Frontal cortex (tissue), 4 donors: ENCODE results near the gene BUD31. TPM values are rescaled to one million over a fixed set of nuclear protein-coding genes. Genes with fewer than 3 reads are reported as not detected.
"Not testable (repeated sequence)": the region's sequence is repeated elsewhere in the genome, so short reads cannot be mapped to it uniquely, and the experiment has no call there.

Experiments
- DNase-seq, 2 donors: peaks; one replicate each; pipeline ENCODE4 v3.0.0; 2012; ENCODE audit warnings: low spot score in 2 of 2
- FAIRE-seq: peaks from 2 replicates; lab custom pipeline; 2012; peaks lifted over from hg19 to GRCh38; lab: Jason Lieb, UNC
- total RNA-seq: library from RNA; depleted of rRNA; stranded (reverse); fragments of >200 nt; gene quantifications from one replicate; pipeline ENCODE4 v1.2.3, GENCODE V29; 2014
- donor health status: control.
- donor health status: control.
- donor health status: control.

The BUD31 gene
- total RNA-seq, 1 donor from 2014 or later, result 68.5 TPM

- FAIRE-seq, result no peak
These were observed 16.4 kb downstream of the BUD31 start for GRCh38 chr7:99424932-99425730.

GRCh38 chr7:99428972-99429566 is 20.3 kb downstream of the BUD31 start:
- FAIRE-seq (no peak), DNase-seq (no peak)

More at GRCh38 chr7:99424932-99425730, 16.4 kb downstream of the BUD31 start:
- DNase-seq, result no peak

- FAIRE-seq, result no peak
These were observed 21.0 kb downstream of the BUD31 start for GRCh38 chr7:99429756-99430155.

GRCh38 chr7:99431756-99432540 is 23.2 kb downstream of the BUD31 start:
- not testable (repeated sequence) for DNase-seq, FAIRE-seq

More at GRCh38 chr7:99429756-99430155, 21.0 kb downstream of the BUD31 start:
- DNase-seq, result no peak

- no peak for FAIRE-seq
- DNase-seq, result no peak
These were observed 24.4 kb downstream of the BUD31 start for GRCh38 chr7:99433158-99433557.

GRCh38 chr7:99437946-99438572 is 29.3 kb downstream of the BUD31 start:
- DNase-seq, result no peak
- FAIRE-seq, result no peak

- FAIRE-seq, result no peak
- DNase-seq, result peak; percentile 96 to 97
These were observed 30.1 kb downstream of the BUD31 start, which contains the start of the genes CPSF4 and PTCD1 for GRCh38 chr7:99438573-99439480. Gene CPSF4 (plus strand): TSS chr7:99438943. CDS start chr7:99439083, 140 bp downstream. Gene PTCD1 (minus strand): TSS chr7:99438798. CDS start chr7:99435242, 3,556 bp downstream.

- FAIRE-seq (no peak), DNase-seq (no peak)
These were observed 31.4 kb downstream of the BUD31 start for GRCh38 chr7:99440195-99440594.

- DNase-seq (no peak), FAIRE-seq (no peak)
These were observed 37.3 kb downstream of the BUD31 start for GRCh38 chr7:99446096-99446495.

GRCh38 chr7:99447943-99448342 is 39.2 kb downstream of the BUD31 start:
- FAIRE-seq (no peak), DNase-seq (no peak)

GRCh38 chr7:99448855-99449254 is 40.1 kb downstream of the BUD31 start:
- DNase-seq (no peak), FAIRE-seq (no peak)

- no peak for DNase-seq
- no peak for FAIRE-seq
These were observed 40.6 kb downstream of the BUD31 start for GRCh38 chr7:99449326-99449725.

GRCh38 chr7:99451936-99452335 is 43.2 kb downstream of the BUD31 start:
- peak in 1 of 2 donors; percentile 51 for DNase-seq
- FAIRE-seq, result no peak

- FAIRE-seq (no peak), DNase-seq (no peak)
These were observed 43.8 kb downstream of the BUD31 start for GRCh38 chr7:99452541-99452940.

GRCh38 chr7:99453105-99453504 is 44.3 kb downstream of the BUD31 start:
- DNase-seq (no peak), FAIRE-seq (no peak)

- DNase-seq, result no peak
- FAIRE-seq, result no peak
These were observed 47.1 kb downstream of the BUD31 start for GRCh38 chr7:99455874-99456273.

- DNase-seq (no peak), FAIRE-seq (no peak)
These were observed 47.5 kb downstream of the BUD31 start for GRCh38 chr7:99456288-99456687.

GRCh38 chr7:99457050-99457649 is 48.4 kb downstream of the BUD31 start:
- FAIRE-seq (no peak), DNase-seq (no peak)
